Measurements from ENCODE around the gene GRID2. TPM values are rescaled to one million over a fixed set of nuclear protein-coding genes. Genes with fewer than 3 reads are reported as not detected.
A peak's percentile ranks its signal among the peaks of the same experiment; 100 is the strongest.

GRID2 gene
- total RNA-seq (2016; rRNA removed; fragmentation: Illumina TruSeq; extraction: Trizol) (not detected in 2 replicates), polyA plus RNA-seq (2011; rRNA removed) (not detected in 2 replicates), polyA minus RNA-seq (2011; rRNA and poly(A)+ RNA removed; ENCODE audit: low replicate concordance) (not detected in 2 replicates), Bru-seq, nascent RNA (percentile 1 among the genes with signal in this experiment), BruChase-seq, experiment 1, labeled RNA remaining after a 6-hour chase (percentile 1 among the genes with signal in this experiment), BruChase-seq, experiment 2, labeled RNA remaining after a 2-hour chase (percentile 0 among the genes with signal in this experiment)
- total RNA-seq (2016; cell fraction: cytosol; rRNA removed; fragmentation: Illumina TruSeq; extraction: Trizol; ENCODE audit: low read depth) = not detected in 2 replicates
- total RNA-seq (2016; cell fraction: insoluble cytoplasmic fraction; rRNA removed; fragmentation: Illumina TruSeq; extraction: Trizol) = not detected in 2 replicates
- total RNA-seq (2016; cell fraction: membrane; rRNA removed; fragmentation: Illumina TruSeq; extraction: Trizol) = not detected in 2 replicates
- not detected in 2 replicates for total RNA-seq (2016; cell fraction: nucleus; rRNA removed; fragmentation: Illumina TruSeq; extraction: Trizol)
- not detected in 2 replicates for polyA plus RNA-seq (2011; cell fraction: cytosol; rRNA removed)
- not detected in 2 replicates for polyA plus RNA-seq (2011; cell fraction: nucleus; rRNA removed)
- not detected in 2 replicates for polyA plus RNA-seq (2012)
- not detected in 2 replicates for polyA plus RNA-seq (2016; cell fraction: cytosol; fragmentation: Illumina TruSeq; extraction: Trizol; ENCODE audit: low read depth)
- polyA plus RNA-seq (2016; cell fraction: insoluble cytoplasmic fraction; fragmentation: Illumina TruSeq; extraction: Trizol; ENCODE audit: low read depth) = not detected in 2 replicates
- polyA plus RNA-seq (2016; cell fraction: membrane; fragmentation: Illumina TruSeq; extraction: Trizol; ENCODE audit: low read depth) = not detected in 2 replicates
- polyA plus RNA-seq (2016; cell fraction: nucleus; fragmentation: Illumina TruSeq; extraction: Trizol; ENCODE audit: insufficient read depth, low read depth) = not detected in 2 replicates
- polyA minus RNA-seq (2011; cell fraction: cytosol; rRNA and poly(A)+ RNA removed) = not detected in 2 replicates
- polyA minus RNA-seq (2011; cell fraction: nucleus; rRNA and poly(A)+ RNA removed) = not detected in 2 replicates
- long read RNA-seq, experiment 1 = 0 reads
- long read RNA-seq, experiment 2 = 0 reads

- peaks cover 0 to 8% of the 10 kb centered on the region in 2 experiments; a peak in 1 of 5 replicates for H3K27me3 ChIP-seq (ENCODE audit: control insufficient read depth in 1 of 2, insufficient read depth in 2 of 2, low read length in 2 of 2)
- CTCF ChIA-PET (ENCODE audit: low intra/inter-chr PET ratio, low total read pairs) = no interaction called here
- H3K9me3 ChIP-seq (ENCODE audit: low read length) = no peaks in the 10 kb centered on the region
- 28% methylated on average over 25 of the region's 29 CpGs for WGBS (ENCODE audit: low lambda C conversion rate)
- H3K4me3 ChIP-seq (replicated peaks in 1 of 3; ENCODE audit: insufficient read depth in 1 of 3, low read depth in 2 of 3, low read length in 3 of 3) = no peak within 1 kb of the TSS
- DNase-seq (ENCODE audit: low spot score) (no peak), FAIRE-seq (no peak), ATAC-seq (no peak)
- no peak within 1 kb of the TSS for H3K4me2 ChIP-seq (ENCODE audit: low read depth, low read length)
- H3K27ac ChIP-seq (ENCODE audit: extremely low read length, insufficient read depth, low read length) = no peak within 1 kb of the TSS
- H3K36me3 ChIP-seq (replicated peaks in 1 of 2; ENCODE audit: control insufficient read depth in 1 of 2, insufficient read depth in 2 of 2, low read length in 2 of 2) = no peaks in the 10 kb centered on the region
- intact Hi-C loops (cut with micrococcal nuclease; ENCODE audit: unreplicated experiment) = no loop called here
- no peaks in the 10 kb centered on the region for H3K4me1 ChIP-seq (ENCODE audit: insufficient read depth, low read length)
- POLR2A ChIA-PET = no interaction called here
- in situ Hi-C loops (cut with HindIII; ENCODE audit: extremely low pct_ligation_motif_present, low pct_unique_long_range_greater_than_20kb) = no loop called here
- BruUV-seq (replicated peaks) = no TSS peak
- no peaks in the 10 kb centered on the region for H3K79me2 ChIP-seq (ENCODE audit: insufficient read depth, low read length)
- H2AFZ ChIP-seq (ENCODE audit: low read length) = no peak within 1 kb of the TSS
- no peaks in the 10 kb centered on the region for H4K20me1 ChIP-seq (ENCODE audit: insufficient read depth, low read length)
- no peak within 1 kb of the TSS for H3K9ac ChIP-seq (ENCODE audit: insufficient read depth, low read depth, low read length)
- TF ChIP-seq ZNF256 (CRISPR knock-in tag; conservative IDR thresholded peaks at IDR 0.05) = no peak
Observed at GRCh38 chr4:92303621-92304027, at the start of gene GRID2. Gene GRID2, plus strand, starts transcription at chr4:92303966.

- H3K4me3 ChIP-seq (replicated peaks in 1 of 3; ENCODE audit: insufficient read depth in 1 of 3, low read depth in 2 of 3, low read length in 3 of 3) = no peak overlapping the region
- DNase-seq (ENCODE audit: low spot score) = no peak
- H3K36me3 ChIP-seq (replicated peaks in 1 of 2; ENCODE audit: control insufficient read depth in 1 of 2, insufficient read depth in 2 of 2, low read length in 2 of 2) = no peaks in the 10 kb centered on the region
- H3K79me2 ChIP-seq (ENCODE audit: insufficient read depth, low read length) = no peaks in the 10 kb centered on the region
- H3K9me3 ChIP-seq (ENCODE audit: low read length) = peaks cover 55% of the 10 kb centered on the region
- CTCF ChIA-PET (ENCODE audit: low intra/inter-chr PET ratio, low total read pairs) = no interaction called here
- H3K9ac ChIP-seq (ENCODE audit: insufficient read depth, low read depth, low read length) = no peak overlapping the region
- no peaks in the 10 kb centered on the region for H3K4me1 ChIP-seq (ENCODE audit: insufficient read depth, low read length)
- BruUV-seq (replicated peaks) = no TSS peak
- H4K20me1 ChIP-seq (ENCODE audit: insufficient read depth, low read length) = no peaks in the 10 kb centered on the region
- intact Hi-C loops (cut with micrococcal nuclease; ENCODE audit: unreplicated experiment) (no loop called here), in situ Hi-C loops (cut with HindIII; ENCODE audit: extremely low pct_ligation_motif_present, low pct_unique_long_range_greater_than_20kb) (no loop called here)
- TF ChIP-seq ZNF704 (CRISPR knock-in tag; IDR thresholded peaks at IDR 0.05; ENCODE audit: borderline replicate concordance) (no peak), ZBTB3 (CRISPR knock-in tag; IDR thresholded peaks at IDR 0.05; ENCODE audit: borderline replicate concordance, low read depth) (no peak), ZNF225 (CRISPR knock-in tag; IDR thresholded peaks at IDR 0.05) (no peak), ZNF414 (CRISPR knock-in tag; IDR thresholded peaks at IDR 0.05) (no peak), SMAD9 (CRISPR knock-in tag; IDR thresholded peaks at IDR 0.05) (no peak), SRY (CRISPR knock-in tag; IDR thresholded peaks at IDR 0.05) (no peak)
- ATAC-seq = no peak
- no peak overlapping the region for H3K27ac ChIP-seq (ENCODE audit: extremely low read length, insufficient read depth, low read length)
- 26% methylated on average over 4 of the region's 4 CpGs for WGBS (ENCODE audit: low lambda C conversion rate)
- POLR2A ChIA-PET = no interaction called here
- H3K4me2 ChIP-seq (ENCODE audit: low read depth, low read length) = no peak overlapping the region
- no peak overlapping the region for H2AFZ ChIP-seq (ENCODE audit: low read length)
- no peaks in the 10 kb centered on the region; a peak in 1 of 5 replicates for H3K27me3 ChIP-seq (ENCODE audit: control insufficient read depth in 1 of 2, insufficient read depth in 2 of 2, low read length in 2 of 2)
- no peak for FAIRE-seq
Observed at GRCh38 chr4:92253986-92254671, 49.6 kb upstream of the GRID2 start.

Data from HepG2 (cell line).